AG09319 (cell line): Measurements from ENCODE around the gene SV2B.

ENCODE experiments used
- DNase-seq: peaks from one replicate; pipeline ENCODE4 v3.0.0-alpha.2; 2010; ENCODE audit warnings: low read depth; ENCODE audit errors: extremely low read depth
- TF ChIP-seq, protein P1 (sequence below): IDR thresholded peaks from 2 replicates; pipeline ENCODE4 v1.5.1; 2011; ENCODE audit warnings: low read depth, mild to moderate bottlenecking, inconsistent platforms, low read length, moderate library complexity

Gene SV2B

GRCh38 chr15:91265416-91265940 lies 165.4 kb downstream of the SV2B start:
- no peak for DNase-seq
- TF ChIP-seq, protein P1, sequence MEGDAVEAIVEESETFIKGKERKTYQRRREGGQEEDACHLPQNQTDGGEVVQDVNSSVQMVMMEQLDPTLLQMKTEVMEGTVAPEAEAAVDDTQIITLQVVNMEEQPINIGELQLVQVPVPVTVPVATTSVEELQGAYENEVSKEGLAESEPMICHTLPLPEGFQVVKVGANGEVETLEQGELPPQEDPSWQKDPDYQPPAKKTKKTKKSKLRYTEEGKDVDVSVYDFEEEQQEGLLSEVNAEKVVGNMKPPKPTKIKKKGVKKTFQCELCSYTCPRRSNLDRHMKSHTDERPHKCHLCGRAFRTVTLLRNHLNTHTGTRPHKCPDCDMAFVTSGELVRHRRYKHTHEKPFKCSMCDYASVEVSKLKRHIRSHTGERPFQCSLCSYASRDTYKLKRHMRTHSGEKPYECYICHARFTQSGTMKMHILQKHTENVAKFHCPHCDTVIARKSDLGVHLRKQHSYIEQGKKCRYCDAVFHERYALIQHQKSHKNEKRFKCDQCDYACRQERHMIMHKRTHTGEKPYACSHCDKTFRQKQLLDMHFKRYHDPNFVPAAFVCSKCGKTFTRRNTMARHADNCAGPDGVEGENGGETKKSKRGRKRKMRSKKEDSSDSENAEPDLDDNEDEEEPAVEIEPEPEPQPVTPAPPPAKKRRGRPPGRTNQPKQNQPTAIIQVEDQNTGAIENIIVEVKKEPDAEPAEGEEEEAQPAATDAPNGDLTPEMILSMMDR, result no peak

- TF ChIP-seq, protein P1, result peak; percentile 7
- DNase-seq, result no peak
Observed at GRCh38 chr15:91268510-91268909, 168.5 kb downstream of the SV2B start.

DNA sequence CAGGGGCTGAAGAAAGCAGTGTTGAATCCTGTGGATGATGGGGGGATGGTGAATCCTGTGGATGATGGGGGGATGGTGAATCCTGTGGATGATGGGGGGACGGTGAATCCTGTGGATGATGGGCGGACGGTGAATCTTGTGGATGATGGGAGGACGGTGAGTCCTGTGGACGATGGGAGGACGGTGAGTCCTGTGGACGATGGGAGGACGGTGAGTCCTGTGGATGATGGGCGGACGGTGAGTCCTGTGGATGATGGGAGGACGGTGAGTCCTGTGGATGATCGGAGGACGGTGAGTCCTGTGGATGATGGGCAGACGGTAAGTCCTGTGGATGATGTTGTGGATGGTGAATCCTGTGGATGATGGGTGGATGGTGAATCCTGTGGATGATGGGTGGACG lies 170.7 kb downstream of the SV2B start:
- TF ChIP-seq, protein P1, result no peak
- DNase-seq, result no peak

DNA sequence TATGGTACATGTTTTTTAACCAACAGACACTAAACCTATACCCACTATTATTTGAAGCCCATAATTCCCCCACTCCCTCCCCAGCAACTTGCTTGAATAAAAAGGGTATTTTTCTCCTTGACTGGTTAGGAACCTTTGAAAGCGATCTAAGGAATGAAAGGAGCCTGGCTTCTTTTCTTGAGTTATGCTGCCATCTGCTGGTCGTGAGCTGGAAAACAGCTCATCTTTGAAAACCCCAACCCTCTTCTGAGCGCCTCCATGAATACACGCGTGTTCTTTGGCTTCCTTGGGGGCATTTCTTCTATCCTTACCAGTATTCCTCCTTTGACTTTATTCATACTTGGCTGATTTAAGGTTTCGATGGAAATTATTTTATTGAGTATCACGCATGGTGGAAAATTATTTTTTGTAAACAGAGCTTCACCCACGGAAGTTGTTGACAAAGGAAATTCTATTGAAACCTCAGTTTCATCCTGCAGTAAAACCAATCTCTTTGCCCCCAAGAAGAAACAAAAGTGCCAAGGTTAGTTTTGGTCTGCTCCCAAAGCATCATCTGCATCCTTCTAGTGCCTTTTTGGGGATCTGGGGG lies 171.6 kb downstream of the SV2B start:
- TF ChIP-seq, protein P1, result peak; percentile 78
- peak; percentile 14 for DNase-seq

DNA sequence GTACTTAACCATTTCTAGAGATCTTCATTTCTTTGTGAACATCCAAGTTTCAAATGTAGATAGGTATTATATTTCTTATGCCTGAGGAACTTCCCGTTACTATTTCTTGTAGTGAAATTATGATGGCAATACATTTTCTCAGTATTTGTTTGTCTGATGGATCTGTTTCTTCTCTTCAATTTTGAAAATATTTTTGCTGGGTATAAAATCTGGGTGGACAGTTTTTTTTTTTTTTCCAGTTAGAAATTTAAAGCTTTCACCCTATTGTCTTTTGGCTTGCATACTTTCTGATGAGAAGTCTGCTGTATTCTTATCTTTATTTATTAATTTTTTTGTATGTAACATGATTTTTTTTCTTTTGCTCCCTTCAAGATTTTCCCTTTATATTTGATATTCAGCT lies 175.8 kb downstream of the SV2B start:
- TF ChIP-seq, protein P1, result no peak
- no peak for DNase-seq

GRCh38 chr15:91278951-91279350 lies 178.9 kb downstream of the SV2B start:
- no peak for DNase-seq
- TF ChIP-seq, protein P1, result no peak

- no peak for DNase-seq
- TF ChIP-seq, protein P1, result no peak
Observed at GRCh38 chr15:91279486-91279885, 179.4 kb downstream of the SV2B start.
